Activated CD4-positive, alpha-beta T cell treated with anti-CD3 and anti-CD28 coated beads, Interleukin-10, Interleukin-2, amounts not matched to agents 100 ng/mL and 50 ng/mL, durations not matched to agents 16 hours and 8 hours (primary cell): ENCODE data around the gene TRMT10B.
A peak's percentile ranks its signal among the peaks of the same experiment; 100 is the strongest.
"Not testable (repeated sequence)": the region's sequence is repeated elsewhere in the genome, so short reads cannot be mapped to it uniquely, and the experiment has no call there.

ENCODE experiments used
- DNase-seq: peaks from one replicate; pipeline ENCODE4 v3.0.0-alpha.2; 2020

The TRMT10B gene

DNA sequence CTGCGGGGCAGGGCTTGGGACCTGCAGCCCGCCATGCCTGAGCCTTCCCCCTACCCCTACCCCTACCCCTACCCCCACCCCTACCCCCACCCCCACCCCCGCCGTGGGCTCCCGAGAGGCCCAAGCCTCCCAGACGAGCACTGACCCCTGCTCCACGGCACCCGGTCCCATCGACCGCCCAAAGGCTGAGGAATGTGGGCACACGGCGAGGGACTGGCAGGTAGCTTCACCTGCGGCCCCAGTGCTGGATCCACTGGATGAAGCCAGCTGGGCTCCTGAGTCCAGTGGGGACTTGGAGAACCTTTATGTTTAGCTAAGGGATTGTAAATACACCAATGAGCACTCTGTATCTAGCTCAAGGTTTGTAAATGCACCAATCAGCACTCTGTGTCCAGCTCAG, 1.5 kb upstream of the TRMT10B start:
- DNase-seq: not testable (repeated sequence)

DNA sequence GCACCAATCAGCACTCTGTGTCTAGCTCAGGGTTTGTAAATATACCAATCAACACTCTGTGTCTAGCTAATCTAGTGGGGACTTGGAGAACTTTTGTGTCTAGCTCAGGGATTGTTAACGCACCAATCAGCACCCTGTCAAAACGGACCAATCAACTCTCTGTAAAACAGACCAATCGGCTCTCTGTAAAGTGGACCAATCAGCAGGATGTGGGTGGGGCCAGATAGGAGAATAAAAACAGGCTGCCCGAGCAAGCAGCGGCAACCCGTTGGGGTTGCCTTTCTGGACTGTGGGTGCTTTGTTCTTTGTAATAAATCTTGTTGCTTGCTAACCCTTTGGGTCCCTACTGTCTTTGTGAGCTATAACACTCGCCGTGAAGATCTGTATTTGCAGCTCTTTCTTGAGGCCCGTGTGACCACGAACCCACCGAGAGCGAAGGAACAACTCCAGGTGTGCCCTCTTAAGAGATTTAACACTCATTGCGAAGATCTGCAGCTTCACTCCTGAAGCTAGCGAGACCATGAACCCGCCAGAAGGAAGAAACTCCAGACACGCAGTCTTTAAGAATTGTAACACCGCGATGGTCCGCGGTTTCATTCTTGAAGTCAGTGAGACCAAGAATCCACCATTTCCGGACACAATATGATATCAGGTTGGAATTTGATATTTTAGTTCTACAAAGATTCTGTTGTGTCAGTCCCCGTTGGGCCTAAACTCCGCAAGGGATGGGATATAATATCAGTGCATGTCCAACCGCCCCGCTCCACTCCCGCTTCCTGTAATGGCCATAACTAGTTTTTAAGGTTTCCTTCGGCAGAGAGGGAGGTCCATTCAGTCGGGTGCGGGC, 740 bp upstream of the TRMT10B start:
- no peak for DNase-seq

DNA sequence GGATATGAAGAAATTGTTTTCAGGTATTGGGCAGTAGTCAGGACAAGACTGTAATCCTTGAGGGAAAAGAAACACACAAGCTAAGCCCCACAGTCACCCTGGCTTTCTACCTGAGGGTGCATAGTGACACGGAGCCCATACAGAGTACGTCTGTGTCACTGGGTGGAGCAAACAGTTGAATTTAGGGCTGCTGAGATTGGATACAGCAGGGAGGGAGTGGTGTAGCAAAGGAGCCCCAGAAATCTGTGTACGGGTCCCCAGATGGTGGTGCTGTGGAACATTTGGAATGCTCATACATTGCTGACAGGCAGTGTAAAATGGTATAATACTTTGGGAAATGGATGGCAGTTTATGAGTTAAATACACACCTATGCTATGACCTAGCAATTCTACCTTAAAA, 5.1 kb downstream of the TRMT10B start:
- no peak for DNase-seq

DNA sequence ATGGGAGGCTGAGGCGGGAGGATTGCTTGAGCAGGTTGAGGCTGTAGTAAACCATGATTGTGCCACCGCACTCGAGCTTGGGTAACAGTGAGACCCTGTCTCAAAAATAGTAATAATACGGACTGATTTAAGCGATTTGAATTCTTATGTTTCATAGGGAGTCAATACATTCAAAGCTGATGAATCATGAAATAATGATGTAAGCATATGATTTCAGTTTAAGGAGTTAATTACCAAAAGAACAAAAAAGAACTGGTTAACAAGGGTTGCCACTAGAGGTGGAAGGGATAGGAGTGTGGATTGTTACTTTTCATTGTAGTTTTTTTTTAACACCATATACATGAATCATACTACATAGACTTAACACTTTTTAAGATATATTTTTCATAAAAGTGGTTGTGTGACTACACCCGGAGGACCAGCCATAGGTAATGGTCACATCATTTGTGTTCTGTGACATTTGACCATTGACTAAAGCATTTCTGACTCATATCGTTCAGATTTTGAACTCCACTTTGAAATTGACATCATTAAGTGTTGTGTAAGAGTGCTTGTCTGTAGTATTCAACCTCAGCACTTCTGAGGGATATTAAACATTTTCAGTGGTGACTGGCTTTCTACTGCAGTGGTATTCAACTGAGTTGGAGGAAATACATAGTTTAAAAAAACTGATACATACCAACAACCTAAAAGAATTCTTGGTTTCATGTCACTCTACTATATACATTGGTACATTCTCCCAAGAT, 7.0 kb downstream of the TRMT10B start:
- no peak for DNase-seq

DNA sequence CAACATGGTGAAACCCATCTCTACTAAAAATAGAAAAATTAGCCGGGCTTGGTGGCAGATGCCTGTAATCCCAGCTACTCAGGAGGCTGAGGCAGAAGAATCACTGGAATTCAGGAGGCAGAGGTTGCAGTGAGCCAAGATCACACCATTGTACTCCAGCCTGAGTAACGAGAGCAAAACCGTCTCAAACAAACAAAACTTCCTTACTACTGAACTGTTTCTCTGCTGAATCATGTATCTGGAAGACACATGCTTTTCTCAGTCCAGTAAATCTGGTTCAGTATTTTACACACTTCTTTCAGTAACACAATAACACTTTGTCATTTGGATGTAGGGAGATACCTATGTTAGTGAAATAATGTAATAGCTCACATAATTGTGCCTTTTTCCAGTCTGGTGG, 7.9 kb downstream of the TRMT10B start:
- DNase-seq: no peak

DNA sequence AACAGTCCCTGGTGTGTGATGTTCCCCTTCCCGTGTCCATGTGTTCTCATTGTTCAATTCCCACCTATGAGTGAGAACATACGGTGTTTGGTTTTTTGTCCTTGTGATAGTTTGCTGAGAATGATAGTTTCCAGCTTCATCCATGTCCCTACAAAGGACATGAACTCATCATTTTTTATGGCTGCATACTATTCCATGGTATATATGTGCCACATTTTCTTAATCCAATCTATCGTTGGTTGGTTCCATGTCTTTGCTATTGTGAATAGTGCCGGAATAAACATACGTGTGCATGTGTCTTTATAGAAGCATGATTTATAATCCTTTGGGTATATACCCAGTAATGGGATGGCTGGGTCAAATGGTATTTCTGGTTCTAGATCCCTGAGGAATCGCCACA, 11.7 kb downstream of the TRMT10B start:
- DNase-seq: not testable (repeated sequence)

DNA sequence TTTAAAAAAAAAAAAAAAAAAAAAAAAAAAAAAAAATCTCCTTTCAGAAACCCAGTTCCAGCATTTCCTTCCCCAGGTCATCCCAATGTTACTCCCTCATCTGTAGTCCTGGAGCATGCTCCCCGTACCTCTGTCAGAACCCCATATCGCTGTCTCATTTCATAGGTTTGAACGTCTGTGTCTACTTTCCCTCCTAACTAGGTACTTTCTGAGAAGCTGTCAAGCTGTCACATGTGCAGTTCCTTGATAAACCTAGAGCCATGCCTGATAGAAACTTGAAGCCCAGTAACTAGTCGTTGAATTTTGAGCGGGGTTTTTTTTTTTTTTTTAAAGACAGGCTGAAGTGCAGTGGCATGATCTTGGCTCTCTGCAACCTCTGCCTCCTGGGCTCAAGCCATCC, 15.7 kb downstream of the TRMT10B start:
- DNase-seq: no peak

DNA sequence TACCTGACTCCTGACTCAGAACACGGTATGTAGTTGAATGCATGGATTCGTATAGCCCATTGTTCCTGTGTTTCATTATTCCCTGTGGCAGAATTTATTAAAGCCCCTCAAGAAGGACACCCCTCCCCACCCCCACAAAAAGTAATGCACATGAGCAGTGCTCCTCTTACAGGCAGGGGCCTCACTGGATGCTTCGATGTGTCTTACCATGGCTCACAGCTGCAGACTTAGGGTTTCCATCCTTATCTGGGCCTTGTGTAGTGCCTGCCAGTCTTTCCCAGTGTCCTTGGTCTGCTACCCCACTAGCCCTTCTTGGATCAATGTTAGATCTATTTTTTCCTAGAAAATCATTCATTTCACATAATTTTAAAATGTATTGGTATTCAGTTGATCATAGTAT, 16.4 kb downstream of the TRMT10B start:
- DNase-seq: no peak

DNA sequence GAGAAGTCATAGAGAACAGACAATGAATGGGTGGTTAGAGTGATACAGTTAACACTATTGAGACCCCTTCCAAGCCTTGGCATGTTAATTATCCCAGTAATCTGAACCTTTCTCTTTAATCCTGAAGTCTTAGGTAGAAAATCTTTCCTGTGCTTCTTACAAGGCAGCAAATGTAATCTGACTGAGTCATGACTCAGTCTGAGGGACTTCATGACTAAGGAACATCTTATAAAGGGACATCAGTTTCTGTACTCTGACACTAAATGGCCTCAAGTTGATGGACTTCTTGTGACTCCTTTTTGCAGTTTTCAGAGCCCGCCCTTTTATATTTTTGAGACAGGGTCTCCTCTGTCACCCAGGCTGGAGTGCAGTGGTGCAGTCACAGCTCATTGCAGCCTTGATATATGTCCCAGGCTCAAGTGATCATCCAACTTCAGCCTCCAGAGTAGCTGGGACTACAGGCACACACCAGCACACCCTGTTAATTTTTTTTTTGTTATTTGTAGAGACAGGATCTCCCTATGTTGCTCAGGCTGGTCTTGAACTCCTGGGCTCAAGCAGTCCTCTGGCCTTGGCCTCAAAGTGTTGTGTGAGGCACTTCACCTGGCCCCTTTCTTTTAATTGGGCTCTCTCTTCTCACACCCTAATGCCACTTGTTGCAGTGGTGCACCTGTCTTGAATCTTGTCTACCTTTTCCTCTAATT, 21.8 kb downstream of the TRMT10B start:
- DNase-seq: no peak

DNA sequence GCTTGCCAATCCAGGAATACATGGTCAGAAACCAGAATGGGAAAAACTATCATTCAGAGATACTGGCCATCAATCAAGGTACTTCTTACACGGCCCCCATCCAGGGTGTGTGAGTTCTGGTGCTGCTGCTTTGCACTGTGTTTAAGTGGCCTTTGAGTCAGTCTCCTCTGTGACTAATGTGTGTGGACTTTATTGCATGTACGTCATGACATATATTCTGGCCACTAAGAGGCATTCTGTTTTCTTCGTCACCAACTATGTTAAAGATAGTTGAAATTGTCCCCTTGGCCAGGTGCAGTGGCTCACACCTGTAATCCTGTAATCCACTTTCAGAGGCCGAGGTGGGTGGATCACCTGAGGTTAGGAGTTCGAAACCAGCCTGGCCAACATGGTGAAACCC, 22.7 kb downstream of the TRMT10B start:
- no peak for DNase-seq

DNA sequence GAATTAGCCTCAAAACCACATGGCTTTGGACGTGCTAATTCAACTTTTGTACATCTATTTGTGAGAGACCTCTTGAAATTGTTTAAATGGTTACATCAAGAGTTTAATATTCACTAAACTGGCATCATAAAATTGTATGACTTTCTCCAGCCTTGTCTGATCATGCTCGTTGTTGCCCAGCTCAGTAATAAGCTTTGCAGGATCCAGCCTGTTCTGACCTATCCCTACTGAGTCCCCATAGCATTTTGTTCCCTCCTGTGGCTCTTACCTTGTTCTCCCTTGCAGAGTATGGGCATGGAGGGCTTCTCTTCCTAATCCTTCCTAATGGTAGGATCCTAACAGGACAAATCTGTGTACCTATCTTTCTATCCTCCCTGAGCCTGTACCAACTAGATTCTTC, 24.9 kb downstream of the TRMT10B start:
- no peak for DNase-seq

DNA sequence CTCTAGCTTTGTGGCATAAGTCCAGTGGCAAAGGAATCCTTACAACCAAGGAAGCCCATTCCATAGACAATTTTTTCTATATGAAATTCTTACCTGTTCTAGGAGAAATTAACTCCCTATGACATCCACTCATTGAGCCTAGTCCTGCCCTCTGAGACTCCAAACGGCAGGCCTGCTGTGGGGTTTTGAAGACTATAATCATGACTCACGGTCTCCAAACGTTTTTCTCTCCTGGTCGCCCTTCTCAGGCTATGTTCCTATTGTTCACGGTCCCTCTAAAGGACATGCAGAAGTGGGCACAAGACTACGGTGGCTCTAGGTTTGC, 30.6 kb downstream of the TRMT10B start:
- no peak for DNase-seq

DNA sequence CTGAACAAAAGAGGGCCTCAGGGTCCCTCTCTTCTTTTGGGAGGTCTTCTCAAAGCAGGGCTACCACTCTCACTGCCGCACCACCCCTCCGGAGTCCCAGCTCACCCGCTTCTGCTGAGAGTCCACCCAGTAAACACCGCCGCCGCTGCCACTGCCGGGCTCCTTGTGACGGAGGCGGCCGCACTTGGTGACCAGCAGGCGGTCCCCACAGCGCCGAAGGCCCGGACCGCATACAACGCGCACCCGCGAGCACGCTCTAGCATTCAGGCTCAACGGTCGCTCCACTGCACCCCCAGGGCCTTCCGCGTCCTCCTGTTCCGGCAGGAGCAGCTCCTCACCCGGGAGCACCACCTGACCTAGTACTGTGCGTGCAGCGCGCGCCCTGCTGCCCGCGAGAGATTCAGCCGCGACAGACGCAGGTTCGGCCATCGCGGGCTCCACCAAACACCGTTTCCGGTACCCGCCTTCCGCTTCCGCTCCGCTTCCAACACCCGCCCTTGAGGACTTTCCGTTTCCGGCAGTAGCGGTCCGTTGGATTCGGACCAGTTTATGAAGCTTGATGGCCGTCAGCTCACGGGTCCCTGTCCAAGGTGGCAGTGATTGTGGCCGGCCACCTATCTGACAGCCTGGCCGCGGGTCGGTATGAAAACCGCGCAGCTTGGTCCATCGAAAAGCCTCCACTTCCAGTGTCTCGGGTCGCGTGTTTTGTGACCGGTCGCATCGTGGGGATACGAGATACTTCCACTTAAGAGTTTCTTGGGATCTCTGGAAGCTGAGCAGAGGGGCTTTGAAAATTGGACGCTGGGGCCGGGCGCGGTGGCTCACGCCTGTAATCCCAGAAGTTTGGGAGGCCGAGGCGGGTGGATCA, 31.2 kb downstream of the TRMT10B start, which contains the start of gene EXOSC3:
EXOSC3 (minus strand) TSS at position 449 of the 868 bp plus-strand sequence; CDS start at position 429, 20 bp downstream.
- DNase-seq: peak; percentile 92

DNA sequence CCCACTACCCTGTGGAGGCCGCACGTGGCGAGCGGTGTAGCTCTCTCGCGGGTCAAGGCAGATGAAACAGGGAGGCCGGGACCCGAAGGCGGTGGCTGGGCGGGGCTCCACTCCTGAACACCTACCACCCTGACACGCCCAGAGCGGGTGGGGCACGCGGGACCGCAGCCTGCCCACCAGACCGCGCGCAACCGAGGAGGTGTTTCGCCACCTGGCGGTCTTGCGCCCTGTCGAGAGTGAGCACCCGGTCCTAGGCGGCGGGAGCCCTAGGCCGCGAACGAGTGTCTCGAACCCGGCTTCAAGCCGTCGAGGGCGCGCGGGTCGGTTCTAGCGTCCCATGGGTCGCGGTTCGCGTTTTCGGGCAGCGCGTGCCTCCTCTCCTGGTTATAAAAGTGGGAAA, 33.5 kb downstream of the TRMT10B start:
- DNase-seq: no peak

DNA sequence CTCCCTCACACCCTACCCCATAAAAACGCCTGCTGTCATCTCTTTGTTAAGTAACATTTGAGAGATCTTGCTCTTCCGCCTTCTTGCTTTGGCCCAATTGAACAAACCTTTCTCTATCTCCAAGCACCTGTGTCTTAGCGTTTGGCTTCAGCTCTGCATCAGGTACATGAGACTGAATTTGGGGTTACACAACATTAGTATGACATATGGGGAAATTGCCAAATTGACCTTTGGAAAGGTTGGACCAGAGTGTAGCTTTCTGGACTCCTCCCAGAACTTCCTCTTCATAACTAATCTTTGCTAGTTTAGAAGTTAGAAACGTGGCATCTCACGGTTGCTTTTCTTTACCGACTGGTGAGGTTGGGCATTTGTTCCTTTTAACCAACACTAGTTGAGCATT, 34.7 kb downstream of the TRMT10B start:
- no peak for DNase-seq

DNA sequence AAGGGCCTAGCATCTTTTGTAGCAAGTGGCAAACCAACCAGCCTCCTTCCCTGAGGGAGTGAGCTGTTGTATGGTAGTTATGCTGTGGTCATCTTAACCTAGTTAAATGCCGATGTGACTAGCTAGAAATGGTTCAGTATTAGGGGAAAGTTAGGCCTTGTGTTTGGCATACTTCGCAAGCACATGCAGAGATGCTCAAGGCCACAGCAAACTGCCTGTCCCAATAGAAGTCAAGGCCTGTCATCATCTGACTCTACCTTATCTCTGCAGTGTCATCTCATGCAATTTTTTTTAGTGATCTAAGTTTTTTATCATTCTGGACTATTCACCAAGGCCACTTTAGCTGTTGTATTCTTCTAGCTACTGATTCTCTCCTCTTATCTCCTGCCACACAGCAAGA, 36.5 kb downstream of the TRMT10B start:
- DNase-seq: no peak

DNA sequence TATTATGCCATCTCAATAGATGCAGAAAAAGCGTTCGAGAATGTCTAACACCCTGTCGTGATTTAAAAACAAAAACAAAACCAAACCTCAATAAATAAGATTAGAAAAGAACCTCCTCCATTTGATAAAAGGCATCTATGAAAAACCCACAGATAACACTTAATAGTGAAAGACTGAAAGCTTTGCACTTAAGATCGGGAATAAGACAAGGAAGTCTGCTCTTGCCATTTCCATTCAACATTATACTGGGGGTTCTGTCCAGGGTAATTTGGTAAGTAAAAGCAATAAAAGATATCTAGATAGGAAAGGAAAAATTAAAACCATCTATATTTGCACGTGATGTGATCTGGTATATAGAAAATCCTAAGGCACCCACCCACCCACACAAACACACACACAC, 38.5 kb downstream of the TRMT10B start:
- DNase-seq: no peak

DNA sequence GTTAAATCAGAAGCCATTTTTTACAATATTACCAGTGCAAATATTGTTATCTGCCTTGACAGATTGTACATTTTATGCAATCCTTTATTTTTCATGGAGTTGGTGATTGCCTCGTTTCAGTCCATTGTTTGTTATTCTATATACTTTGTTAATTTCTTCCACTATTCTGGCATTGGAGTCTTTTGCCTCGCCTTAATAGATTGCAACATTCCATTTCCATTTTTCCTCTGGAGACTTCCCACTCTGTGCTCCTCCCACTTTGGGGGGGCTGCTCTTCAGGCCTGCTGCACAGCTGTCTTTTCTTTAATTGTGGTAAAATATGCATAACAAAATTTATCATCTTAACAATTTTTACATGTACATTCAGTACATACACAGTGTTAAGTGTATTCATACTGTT, 42.6 kb downstream of the TRMT10B start:
- DNase-seq: no peak

DNA sequence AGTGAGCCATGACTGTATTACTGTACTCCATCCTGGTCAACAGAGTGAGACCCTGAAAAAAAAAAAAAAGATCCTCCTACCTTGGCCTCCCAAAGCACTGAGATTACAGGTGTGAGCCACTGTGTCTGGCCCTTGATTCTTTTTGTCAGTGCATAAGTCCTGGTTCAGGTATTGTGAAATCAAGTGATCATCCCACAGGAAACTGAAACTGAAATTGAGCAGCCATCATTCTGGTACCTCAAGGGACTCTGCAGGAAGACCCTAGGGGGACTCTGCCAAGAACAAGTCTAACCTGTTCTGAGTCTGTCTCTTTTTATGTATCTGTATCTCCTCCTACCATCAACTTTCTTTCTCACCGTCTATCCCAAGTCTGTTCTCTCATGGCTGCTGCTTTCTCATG, 45.1 kb downstream of the TRMT10B start:
- DNase-seq: peak; percentile 49

DNA sequence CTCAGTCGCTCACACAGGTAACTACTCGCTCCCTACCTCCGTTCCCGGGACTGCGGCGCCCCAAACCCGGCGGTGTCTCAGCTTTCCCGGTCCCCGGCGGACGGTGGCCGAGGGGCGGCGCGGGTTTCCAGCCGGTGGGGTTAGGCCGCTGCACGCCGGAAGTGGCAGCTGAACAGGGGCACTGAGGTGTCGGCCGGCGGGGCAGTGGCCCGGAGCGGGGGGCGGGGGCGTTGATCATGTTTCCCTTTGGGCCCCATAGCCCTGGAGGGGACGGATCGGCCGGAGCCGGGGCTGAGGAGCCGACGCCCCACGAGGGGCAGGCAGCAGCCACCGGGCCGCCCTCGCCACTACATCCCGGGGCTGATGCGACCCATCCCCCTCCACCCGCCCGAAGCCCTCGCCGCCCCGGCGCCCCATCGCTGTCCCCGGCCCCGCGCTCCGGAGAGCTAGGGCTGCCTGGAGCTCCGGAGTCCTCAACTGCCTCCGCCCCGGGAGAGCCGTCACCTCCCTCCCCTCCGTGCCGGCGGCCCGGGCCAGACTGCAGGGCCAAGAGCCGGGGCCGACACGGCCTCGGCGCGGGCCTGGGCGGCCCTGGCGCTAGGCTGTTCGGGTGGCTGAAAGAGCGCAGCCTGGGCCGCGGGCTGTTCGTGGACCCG, 47.2 kb downstream of the TRMT10B start, which contains the start of gene DCAF10:
DCAF10 (plus strand) TSS at position 167 of the 656 bp plus-strand sequence; CDS start at position 237, 70 bp downstream.
- DNase-seq: peak; percentile 92

DNA sequence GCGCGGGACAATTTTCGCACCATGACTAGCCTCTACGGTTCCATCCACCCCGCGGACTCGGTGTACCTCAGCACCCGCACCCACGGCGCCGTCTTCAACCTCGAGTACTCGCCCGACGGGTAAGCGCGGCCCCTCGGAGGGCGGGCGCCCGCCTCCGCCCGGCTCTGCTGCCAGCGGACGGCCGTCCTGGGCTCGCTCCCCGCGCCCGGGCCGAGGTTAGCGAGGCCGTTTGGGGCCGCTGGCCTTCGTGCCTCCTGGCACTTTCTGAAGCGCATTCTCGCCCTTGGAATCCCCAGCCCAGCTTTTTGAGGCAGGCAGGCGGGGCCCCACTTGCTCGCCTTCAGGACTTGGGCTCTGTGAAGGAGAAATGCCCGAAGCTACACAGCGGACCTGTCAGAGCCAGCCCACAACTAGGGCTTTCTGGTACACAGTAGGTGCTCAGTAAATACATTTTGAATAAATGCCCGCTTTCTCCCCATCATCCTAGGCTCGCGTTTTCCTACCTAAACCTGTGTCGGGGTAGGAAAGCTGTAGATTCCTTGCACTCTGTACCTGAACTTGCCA, 47.8 kb downstream of the TRMT10B start:
- peak; percentile 28 for DNase-seq
